Fibroblast of gingiva (primary cell): Measurements from ENCODE around the gene OMA1.

ENCODE experiments used
- DNase-seq: peaks from one replicate; pipeline ENCODE4 v3.0.0-alpha.2; 2011; ENCODE audit warnings: low read depth

Gene OMA1

DNA sequence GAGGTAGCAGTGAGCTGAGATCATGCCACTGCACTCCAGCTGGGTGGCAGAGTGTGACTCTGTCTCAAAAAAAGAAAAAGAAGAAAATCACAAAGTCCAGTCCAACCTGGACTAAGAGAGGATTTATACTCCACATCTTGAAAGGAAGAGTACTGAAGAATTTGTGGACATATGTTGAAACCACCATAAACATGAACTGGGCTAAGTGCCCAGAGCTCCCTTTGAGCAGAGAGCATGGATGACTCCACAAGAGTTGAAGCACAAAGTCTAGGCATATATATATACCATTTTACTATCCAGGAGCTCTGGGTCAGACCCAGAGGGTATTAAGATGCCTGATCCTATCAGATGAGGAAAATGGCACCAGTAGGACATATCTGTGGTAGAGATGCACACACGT, 86.6 kb downstream of the OMA1 start:
- DNase-seq: no peak

DNA sequence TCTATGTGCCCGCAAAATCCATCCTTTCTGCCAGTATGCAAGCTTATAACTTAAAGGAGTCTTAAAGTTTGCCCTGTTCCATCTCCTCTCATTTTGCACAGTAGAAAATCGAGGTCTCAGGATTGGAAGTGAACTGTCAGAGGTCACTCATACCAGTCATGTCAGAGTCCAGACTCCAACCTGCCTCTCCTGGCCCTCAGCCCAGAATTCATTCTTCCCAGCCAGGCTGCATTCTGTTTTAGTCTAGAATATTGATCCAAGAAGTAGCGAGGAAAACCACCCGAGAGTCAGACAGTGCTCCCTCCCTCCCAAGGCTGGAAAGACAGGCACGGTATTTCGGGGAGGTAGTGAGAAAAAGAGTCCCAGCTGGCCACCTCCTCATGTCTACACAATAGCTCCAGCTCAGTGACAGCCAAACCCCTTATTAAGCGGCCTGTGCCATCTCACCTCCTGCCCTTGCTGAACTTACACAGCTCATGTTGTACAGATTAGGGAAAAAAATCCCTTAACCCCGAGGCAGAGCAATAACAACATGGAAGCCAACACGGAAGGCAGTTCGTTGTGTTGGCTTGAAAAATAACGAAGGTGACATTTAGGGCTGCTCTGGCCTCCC, 89.4 kb downstream of the OMA1 start:
- no peak for DNase-seq

DNA sequence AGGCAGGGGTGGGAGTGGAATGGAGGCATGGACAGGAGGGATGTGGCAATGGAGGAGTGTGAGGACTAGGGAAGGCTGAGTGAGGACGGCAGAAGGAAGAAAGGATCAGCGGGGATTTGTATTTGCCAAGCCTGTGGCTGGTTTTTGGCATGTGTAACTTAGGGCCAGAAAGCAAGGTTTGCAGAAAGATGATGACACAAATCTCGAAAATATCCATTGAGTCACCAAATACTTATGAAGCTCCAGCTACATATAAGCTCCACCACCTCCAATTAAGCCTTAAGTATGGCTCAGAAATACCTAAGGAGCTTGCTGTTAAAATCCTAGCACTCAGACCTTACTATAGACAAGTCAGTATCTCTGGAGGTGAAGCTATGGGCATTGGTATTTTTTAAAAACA, 90.1 kb downstream of the OMA1 start:
- DNase-seq: peak; percentile 44

DNA sequence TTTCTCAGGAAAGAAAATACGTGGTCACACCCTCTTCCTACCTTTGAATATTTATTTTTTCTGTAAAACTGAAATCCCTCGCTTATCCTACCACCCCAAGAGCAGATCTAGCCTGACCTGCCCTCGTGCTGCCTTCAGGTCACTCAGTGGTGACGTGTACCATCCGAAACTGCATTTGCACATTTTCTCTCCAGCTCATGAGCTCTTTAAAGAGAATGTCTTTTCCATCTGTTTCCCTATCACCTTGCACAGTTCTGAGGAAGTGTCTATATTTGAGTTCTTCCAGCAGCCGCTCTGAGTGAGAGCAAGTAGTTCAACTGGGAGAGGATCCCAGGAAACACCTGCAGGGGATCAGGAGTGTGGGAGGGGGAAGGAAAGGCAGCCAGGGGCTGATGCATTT, 91.7 kb downstream of the OMA1 start:
- DNase-seq: no peak

DNA sequence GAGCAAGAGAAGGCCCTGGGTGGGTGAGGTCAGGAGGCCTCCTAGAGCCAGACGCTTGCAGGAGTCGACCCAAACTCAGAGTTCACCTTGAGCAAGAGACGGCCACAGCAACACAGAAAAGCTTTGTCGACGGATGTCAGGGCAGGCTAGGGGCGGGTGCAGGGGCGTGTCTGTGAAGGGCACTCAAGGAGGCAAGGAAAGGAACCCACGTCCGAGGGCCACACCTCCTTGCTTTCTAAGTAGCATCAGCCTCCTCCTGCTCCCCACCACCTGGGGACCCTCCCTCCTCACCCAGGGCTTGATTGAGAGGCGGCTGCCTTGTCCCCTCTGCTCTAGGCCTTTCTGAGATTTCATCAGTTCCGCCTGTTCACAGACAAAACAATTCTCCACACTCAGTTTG, 92.1 kb downstream of the OMA1 start:
- no peak for DNase-seq

DNA sequence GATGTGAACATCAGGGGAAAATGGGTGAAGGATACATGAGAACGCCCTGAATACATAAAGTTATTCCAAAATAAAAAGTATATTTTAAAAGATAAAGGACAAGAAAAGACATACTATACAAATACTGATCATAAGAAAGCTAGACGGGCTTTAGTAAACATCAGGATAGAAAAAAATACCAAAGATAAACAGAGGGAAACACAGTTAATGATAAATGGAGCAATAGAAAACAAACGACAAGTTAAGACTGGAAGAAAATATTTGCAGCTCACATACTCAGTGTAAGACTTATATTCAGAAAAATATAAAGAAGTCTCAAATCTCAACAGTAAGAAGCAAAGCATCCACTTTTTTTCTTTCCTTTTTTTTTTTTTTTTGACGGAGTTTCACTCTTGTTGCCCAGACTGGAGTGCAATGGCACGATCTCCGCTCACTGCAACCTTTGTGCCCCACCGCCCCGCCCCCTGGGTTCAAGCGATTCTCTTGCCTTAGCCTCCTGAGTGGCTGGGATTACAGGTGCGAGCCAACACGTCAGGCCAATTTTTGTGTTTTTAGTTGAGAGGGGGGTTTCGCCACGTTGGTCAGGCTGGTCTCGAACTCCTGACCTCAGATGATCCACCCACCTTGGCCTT, 94.8 kb downstream of the OMA1 start:
- DNase-seq: no peak

DNA sequence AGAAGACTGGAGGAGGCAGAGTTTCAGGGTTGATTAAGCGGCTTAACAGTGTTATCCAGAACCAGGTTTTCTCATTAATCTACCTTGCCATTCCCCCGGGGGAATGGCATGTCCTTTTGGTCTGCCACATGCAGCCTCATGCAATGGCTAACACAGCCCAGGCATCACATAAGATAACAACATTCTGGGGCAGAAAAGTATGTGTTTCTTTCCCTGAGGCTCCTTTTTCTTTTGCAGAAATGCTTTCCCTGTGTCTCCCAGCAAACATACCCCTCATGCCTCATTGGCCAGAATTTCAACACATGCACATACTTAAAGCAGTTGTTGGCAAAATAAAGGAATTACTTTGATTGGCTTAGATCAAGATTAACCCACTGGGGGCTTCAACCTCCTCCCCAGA, 98.6 kb downstream of the OMA1 start:
- peak; percentile 45 for DNase-seq

DNA sequence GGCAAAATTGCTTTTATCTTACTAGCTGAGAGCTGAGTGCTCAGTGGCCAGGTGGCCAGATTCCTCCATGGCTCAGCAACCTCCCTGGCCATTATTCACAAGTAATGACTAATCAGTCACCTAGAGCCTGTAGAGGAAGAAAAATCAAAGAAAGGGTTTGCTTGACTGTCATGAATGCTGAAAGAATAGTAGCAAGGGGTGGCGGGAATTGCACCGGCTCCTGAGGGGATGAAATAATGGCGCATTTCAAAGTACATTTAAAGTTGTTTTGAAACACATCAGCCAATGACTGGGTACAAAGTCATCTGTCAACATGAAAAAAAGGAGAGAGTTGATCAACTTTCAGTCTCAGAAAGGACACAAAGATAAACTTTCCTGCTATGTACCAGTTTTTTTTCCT, 99.5 kb downstream of the OMA1 start:
- no peak for DNase-seq

DNA sequence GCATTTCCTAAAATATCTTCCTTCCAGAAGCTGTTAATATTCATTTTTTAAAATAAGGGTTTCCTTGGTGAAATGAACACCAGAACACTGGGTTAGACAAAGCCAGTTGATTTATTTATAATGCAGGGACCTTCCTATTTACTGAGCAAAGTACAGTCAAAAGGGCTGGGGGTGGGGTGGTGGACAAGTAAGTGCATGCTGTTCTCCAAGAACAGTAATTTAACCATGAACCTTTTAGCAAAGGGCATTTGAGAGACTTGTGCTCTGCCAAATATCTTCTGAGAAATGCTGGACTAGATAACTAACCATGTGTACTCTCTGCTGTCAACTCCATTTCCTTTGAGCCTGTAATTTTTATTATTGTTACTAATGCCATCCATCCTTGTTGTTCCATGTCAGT, 100.2 kb downstream of the OMA1 start:
- no peak for DNase-seq

DNA sequence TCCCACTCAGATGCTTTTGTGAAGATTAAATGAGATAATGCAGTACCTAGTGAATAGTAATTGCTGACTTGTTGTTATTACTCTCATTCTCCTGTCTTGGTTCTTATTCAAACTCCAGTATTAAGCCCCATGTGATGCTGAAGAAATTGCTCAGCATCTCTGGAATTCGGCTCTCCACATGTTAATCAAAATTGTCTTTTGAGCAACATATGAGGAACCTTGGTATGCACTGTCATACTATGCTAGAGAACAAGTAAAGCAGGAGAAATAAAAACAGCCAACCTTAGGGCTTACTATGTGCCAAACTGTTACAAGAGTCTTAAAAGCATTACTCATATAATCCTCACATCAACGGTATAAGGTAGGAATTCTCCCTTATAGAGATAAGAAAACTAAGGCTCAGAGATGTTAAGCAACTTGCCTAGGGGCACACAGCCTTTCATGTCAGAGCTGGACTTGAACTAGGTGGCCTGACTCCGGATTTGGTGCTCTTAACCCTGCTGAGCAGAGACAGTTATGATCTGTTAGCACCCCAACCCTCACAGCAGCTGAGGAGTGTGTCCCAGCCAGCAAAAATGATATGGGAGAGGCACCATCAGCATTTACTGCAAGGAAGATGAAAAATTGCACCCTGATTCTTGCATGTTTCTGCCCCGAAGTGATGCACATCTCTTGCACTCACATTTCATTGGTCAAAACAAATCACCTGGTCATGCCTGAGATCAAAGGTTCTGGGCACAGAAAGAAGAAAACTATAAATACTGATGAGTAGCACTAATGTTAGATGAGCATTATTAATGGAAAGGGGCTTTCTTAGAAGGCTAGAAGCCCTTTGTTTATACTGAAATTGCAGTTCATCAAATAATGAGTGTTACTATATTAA, 102.3 kb downstream of the OMA1 start:
- peak; percentile 23 for DNase-seq

DNA sequence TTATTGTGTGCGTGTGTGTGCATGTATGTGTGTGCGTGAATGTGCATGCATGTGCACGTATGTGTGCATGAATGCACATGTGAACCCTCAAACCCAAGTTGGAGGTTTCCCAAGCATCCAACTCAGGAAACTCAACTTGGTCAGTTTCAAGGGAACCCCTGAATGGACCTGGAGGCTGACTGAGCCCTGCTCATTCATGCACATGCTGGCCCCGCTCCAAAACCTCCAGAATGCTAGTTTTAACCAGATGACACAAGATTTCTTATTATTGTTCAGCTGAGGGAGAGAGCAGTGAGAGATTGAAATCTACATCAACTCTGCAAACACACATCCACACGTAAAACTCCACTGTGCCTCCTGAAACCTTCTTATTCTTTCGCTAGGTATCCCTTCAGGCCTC, 104.4 kb downstream of the OMA1 start:
- peak; percentile 10 for DNase-seq

DNA sequence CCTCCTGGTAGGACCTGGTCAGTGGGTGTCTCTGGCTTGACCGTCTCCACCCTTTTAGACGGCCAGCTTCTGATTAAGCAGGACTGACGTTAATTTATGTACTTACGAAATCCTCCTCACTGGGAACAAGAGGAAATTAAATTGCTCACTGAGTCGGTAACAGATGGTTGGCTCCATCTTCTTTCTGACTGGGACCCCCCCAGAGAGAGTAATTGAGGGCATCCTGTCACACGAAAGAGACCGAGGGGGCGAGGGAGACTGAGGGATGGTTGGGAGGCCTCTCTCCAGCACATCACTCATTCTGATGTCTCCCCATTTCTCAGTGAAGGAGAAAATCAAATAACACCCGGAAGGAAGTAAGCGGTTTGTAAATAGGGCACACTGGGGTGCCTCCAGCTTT, 104.8 kb downstream of the OMA1 start:
- peak; percentile 44 for DNase-seq

DNA sequence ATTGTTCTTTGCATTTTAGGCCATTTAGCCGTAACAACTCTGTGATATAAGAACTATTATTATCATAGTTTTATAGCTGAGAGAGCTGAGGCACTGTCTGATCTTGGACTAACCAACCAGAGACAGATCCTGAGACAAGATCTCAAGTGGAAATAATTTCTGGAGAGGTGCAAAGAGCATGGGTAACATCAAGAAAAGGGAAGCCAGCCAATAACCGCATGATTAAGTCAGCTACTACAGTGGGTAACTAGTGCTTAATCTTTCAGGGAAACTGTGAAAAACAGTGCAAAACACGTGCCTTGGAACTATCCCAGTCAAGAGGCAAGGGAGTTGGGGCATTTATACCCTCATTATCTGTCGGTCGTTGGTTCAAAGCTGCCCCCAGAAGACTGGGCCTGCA, 105.8 kb downstream of the OMA1 start:
- no peak for DNase-seq

DNA sequence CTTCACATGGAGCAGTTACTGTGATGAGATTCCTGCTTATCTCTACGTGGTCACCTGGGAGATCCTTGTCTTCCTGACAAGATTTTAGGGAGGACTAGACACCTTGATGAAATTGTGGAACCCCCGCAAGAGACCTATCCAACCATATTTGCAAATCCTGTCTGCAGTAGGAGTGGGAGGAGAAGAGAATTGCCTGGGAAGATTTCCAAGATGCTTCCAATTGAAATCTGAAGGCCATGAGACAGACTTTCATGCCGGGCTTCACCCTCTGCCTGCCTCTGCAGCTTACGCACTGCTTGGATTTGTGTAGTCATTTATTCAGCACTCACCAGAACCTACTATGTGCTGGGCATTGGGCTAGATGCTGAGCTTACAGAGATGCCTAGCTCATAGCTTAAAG, 106.6 kb downstream of the OMA1 start:
- no peak for DNase-seq

DNA sequence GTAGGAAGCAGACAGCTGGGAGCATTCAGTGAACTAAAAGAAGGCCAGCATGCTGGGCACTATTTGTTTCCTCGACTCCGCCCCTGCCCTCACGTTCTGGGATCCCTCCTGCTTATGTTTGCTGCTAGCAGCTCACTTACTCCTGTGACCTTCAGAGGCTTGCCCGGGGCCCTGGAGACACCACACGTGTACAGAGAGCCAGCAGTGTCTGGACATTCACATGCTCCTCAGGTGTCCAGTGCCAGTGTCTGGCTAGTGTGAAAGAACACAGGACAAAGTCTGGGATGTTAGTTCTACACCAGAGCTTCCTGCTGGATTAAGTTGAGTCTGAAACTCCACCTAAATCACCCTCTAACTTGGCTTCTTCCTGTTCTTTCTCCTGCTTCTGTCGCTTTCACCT, 108.1 kb downstream of the OMA1 start:
- DNase-seq: no peak

DNA sequence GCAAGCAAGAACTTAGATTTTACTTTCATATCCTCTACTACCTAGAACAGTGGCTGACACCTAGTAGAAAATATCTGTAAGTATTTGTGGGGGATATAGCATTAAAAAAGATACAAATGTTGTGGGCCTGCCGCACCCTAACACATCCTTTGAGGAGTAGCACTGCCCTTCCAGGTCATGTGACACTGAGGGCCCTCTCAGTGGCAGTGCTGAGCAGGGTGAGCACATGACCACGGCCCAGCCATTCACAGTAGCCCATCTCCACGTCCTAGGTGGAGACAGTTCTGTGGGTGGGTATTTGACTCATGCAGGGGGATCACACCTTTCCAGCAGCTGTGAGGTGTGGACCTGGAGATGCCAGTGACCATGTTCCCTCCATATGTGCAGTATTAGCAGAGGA, 108.9 kb downstream of the OMA1 start:
- no peak for DNase-seq

DNA sequence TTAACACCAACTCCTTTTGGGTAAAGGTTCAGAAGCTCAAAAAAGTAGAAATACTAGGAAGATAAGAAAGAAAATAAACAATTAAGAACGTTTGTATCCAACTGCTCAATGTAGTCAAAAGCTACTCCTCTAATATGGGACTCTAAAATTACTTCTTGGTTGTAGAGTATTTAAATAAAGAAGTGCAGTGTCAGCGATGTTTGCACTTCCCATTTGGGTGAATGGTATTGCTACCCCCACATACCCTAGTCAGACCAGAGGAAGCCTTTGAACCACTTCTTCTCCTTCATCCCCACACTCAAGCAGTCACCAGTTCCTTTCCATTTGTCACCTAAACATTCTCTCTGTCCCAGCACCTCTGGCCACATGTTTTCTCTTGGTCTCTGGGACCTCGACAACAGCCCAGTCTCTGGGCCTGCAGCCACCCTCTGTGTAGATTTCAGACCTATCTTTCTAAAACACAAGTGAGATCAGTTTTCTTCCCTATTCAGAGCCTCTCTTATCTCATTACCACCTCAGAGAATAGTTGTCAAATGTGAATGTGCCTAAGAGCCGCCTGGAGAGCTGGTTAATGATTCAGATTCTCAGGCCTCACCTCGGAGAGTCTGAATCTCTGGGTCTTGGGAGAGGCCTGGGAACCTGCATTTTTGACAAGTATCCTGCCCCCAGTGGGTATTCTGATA, 109.8 kb downstream of the OMA1 start:
- DNase-seq: no peak

DNA sequence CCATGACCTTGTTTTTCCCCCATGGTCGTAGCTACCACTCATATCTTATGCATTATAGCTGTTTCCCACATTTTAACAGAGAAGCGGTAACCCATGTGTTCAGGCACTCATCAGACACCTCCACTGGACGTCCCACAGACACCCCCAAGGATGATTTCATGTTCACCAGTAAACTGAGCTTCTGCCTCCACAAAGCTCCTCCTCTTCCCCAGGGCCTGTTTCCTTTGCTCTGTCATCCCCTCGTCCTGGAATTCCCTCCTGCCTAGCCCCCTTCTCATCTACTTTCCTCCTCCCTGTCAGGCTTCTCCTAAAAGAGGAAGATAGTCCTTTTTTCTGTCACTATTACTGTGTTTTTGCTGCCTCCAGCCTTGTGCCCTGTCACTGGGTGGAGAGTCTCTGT, 111.2 kb downstream of the OMA1 start:
- DNase-seq: no peak

DNA sequence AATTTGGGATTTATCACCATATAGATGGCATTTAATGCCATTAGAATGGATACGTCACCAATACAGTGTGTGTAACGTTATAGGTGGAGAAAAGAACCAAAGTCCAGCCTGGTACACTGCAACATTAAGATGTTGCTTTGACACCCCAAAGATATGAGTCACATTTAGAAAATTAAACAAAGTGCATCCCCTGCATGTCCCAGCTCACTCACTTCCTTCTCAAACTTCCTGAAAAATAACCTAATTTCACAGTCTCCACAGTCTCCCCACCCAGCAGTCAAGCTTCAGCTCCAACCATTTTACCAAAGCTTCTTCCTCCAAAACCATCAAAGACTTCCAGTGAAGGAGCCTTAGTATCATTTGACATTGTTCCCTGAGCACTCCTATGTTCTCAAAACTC, 111.9 kb downstream of the OMA1 start:
- DNase-seq: no peak

DNA sequence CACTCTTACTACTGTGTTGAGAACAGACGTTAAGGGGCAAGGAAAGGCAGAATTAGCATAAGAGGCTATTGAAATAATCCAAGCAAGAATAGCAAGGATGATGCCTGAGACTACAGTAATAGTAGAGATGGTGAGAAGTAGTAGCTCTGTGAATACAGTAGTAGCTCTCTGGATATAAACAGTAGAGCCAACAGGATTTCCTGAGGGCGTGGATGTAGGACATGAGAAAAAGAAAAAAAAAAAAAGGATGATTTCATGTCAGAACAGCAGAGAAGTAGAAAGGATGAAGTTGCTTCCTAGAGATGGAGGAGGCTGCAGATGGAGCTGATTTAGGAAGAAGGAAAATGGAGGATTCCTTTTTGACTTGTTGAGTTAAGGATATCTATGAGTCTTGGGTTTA, 112.3 kb downstream of the OMA1 start:
- no peak for DNase-seq

DNA sequence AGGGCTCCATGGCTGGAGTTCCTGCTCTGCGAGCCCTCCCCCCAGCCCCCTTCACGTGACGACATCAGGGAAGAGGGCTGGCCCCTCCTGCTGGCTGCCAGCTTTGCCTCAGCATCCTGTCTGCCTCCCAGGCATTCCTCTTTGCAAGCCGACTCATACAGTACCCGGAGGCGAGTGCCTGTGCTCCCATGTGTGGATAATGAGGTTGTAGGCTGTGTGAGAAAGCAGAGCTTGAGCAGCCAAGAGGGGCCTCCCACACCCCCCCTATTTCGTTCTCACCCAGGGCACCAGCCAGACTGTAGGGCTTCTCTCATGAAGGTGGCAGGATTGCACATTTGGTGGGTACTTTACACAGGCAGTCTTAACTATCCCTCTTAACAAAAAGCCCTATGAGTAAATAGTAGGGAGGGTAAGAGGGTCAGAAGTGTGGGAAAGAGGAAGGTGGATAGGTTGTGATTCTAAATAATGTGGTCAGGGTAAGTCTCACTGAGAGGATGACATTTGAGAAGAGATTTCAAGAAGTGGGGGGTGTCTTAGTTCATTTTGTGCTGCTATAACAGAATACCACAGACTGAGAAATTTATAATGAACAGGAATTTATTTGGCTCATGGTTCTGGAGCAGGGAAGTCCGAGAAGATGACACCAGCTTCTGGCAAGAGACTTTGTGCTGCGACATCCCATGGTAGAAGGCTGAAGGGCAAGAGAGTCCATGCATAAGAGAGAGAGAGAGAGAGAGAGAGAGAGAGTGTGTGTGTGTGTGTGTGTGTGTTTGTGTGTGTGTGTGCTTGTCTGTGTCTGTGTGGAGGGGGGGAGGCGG, 113.5 kb downstream of the OMA1 start:
- DNase-seq: peak; percentile 72
